K562 (cell line): Measurements from ENCODE around the gene CNTFR.

Experiments used
- JUN ChIP-seq, 2 experiments: sonication (generic) in 1 of 2; formaldehyde crosslinking in 1 of 2; IDR thresholded peaks; 2 replicates each; pipeline versions ENCODE4 v1.6.1 to v1.8.0; 2012 to 2022; ENCODE audit warnings: borderline replicate concordance in 2 of 2, mild to moderate bottlenecking in 2 of 2, improper control_type of control experiment in 1 of 2, low read depth in 1 of 2, low read length in 1 of 2, missing genetic modification reagents in 1 of 2
- KDM5B ChIP-seq: fragments of 200-600 bp; sonication (generic); IDR thresholded peaks from 2 replicates; pipeline ENCODE4 v1.6.1; 2012; ENCODE audit warnings: low read depth, mild to moderate bottlenecking, moderate library complexity, low read length, control low read depth, inconsistent platforms; ENCODE audit not compliant: insufficient replicate concordance
- NR3C1 ChIP-seq: sonication (generic); formaldehyde crosslinking; IDR thresholded peaks from 2 replicates; pipeline ENCODE4 v1.8.1; 2022; ENCODE audit warnings: missing genetic modification reagents
- POLR2AphosphoS2 ChIP-seq: IDR thresholded peaks from 2 replicates; pipeline ENCODE4 v1.6.1; 2012; ENCODE audit warnings: low read length, improper control_type of control experiment
- RBM22 ChIP-seq: fragments of 200-400 bp; formaldehyde crosslinking; IDR thresholded peaks from 2 replicates; pipeline ENCODE4 v1.6.1; 2018; ENCODE audit warnings: low read length, low read depth; ENCODE audit not compliant: poor library complexity, severe bottlenecking
- ZNF780A ChIP-seq: fragments of 250-450 bp; sonication (Bioruptor Pico); IDR thresholded peaks from 2 replicates; pipeline ENCODE4 v1.5.0; 2021; ENCODE audit warnings: mild to moderate bottlenecking

- no peak for TF ChIP-seq NR3C1
- no peak for TF ChIP-seq KDM5B
- TF ChIP-seq JUN (IDR thresholded peaks at IDR 0.05; ENCODE audit: borderline replicate concordance, low read depth, low read length), result no peak
- no peak for TF ChIP-seq JUN (CRISPR knock-in tag; IDR thresholded peaks at IDR 0.05; ENCODE audit: borderline replicate concordance)
- TF ChIP-seq RBM22, result no peak
- TF ChIP-seq POLR2AphosphoS2, result no peak
- no peak for TF ChIP-seq ZNF780A (CRISPR knock-in tag)
These were observed 42.4 kb downstream of the CNTFR start for GRCh38 chr9:34546834-34547827.
